Trophoblast cell (in vitro differentiated cells and primary cell): Measurements from ENCODE around the gene DIAPH1.
A peak's percentile ranks its signal among the peaks of the same experiment; 100 is the strongest.

Source experiments
- DNase-seq, 2 donors: peaks; one replicate each; pipeline ENCODE4 v3.0.0-alpha.2; 2016
- H2AFZ ChIP-seq: 2 replicates; pipeline ENCODE4 v1.6.1; 2013; ENCODE audit warnings: low read length, moderate library complexity, mild to moderate bottlenecking; ENCODE audit not compliant: insufficient read depth, poor library complexity
- H2AK5ac ChIP-seq: 2 replicates; pipeline ENCODE4 v1.6.1; 2013; ENCODE audit warnings: mild to moderate bottlenecking, low read length
- H2BK120ac ChIP-seq: 2 replicates; pipeline ENCODE4 v1.6.1; 2013; ENCODE audit warnings: low read length, mild to moderate bottlenecking, moderate library complexity; ENCODE audit not compliant: insufficient read depth, poor library complexity
- H2BK12ac ChIP-seq: 2 replicates; pipeline ENCODE4 v1.6.1; 2013; ENCODE audit warnings: mild to moderate bottlenecking, low read length, moderate library complexity
- H2BK5ac ChIP-seq: 2 replicates; pipeline ENCODE4 v1.6.1; 2013; ENCODE audit warnings: low read length, low read depth, moderate library complexity, mild to moderate bottlenecking; ENCODE audit not compliant: poor library complexity
- H3K14ac ChIP-seq: 2 replicates; pipeline ENCODE4 v1.6.1; 2013; ENCODE audit warnings: mild to moderate bottlenecking, low read length
- H3K18ac ChIP-seq: 2 replicates; pipeline ENCODE4 v1.6.1; 2013; ENCODE audit warnings: mild to moderate bottlenecking, low read length
- H3K23ac ChIP-seq: 2 replicates; pipeline ENCODE4 v1.6.1; 2013; ENCODE audit warnings: low read length
- H3K27ac ChIP-seq: 2 replicates; pipeline ENCODE4 v1.5.1; 2013; ENCODE audit warnings: low read depth, mild to moderate bottlenecking, inconsistent platforms, low read length, moderate library complexity
- H3K27me3 ChIP-seq: 2 replicates; pipeline ENCODE4 v1.6.1; 2013; ENCODE audit warnings: inconsistent platforms, mild to moderate bottlenecking, low read length, moderate library complexity; ENCODE audit not compliant: insufficient read depth
- H3K36me3 ChIP-seq, 2 experiments: 1 replicate in 1 of 2; 2 replicates in 1 of 2; pipeline ENCODE4 v1.6.1; 2013; ENCODE audit warnings: low read length in 2 of 2, mild to moderate bottlenecking in 2 of 2, moderate library complexity in 1 of 2; ENCODE audit not compliant: insufficient read depth in 2 of 2, control insufficient read depth in 1 of 2
- H3K4ac ChIP-seq: 2 replicates; pipeline ENCODE4 v1.6.1; 2013; ENCODE audit warnings: low read depth, mild to moderate bottlenecking, low read length, moderate library complexity
- H3K4me1 ChIP-seq, 2 experiments: 1 replicate in 1 of 2; 2 replicates in 1 of 2; pipeline ENCODE4 v1.6.1; 2013; ENCODE audit warnings: low read length in 2 of 2, mild to moderate bottlenecking in 2 of 2, moderate library complexity in 1 of 2; ENCODE audit not compliant: insufficient read depth in 2 of 2, control insufficient read depth in 1 of 2
- H3K4me2 ChIP-seq: 2 replicates; pipeline ENCODE4 v1.6.1; 2013; ENCODE audit warnings: inconsistent platforms, mild to moderate bottlenecking, low read length, moderate library complexity
- H3K4me3 ChIP-seq: 2 replicates; pipeline ENCODE4 v1.5.1; 2013; ENCODE audit warnings: mild to moderate bottlenecking, low read depth, low read length, inconsistent platforms
- H3K79me1 ChIP-seq: one replicate; pipeline ENCODE4 v1.6.1; 2013; ENCODE audit warnings: low read length
- H3K79me2 ChIP-seq: 2 replicates; pipeline ENCODE4 v1.6.1; 2013; ENCODE audit warnings: low read length, mild to moderate bottlenecking; ENCODE audit not compliant: control insufficient read depth, insufficient read depth, poor library complexity
- H3K9ac ChIP-seq: 2 replicates; pipeline ENCODE4 v1.6.1; 2013; ENCODE audit warnings: mild to moderate bottlenecking, low read length
- H3K9me3 ChIP-seq: 2 replicates; pipeline ENCODE4 v1.6.1; 2013; ENCODE audit warnings: low read depth, mild to moderate bottlenecking, control low read depth, inconsistent platforms, low read length; ENCODE audit not compliant: insufficient read depth
- H4K12ac ChIP-seq: 2 replicates; pipeline ENCODE4 v1.6.1; 2013; ENCODE audit warnings: low read depth, mild to moderate bottlenecking, low read length, moderate library complexity
- H4K8ac ChIP-seq: 2 replicates; pipeline ENCODE4 v1.6.1; 2013; ENCODE audit warnings: low read depth, mild to moderate bottlenecking, low read length, moderate library complexity
- H4K91ac ChIP-seq: one replicate; pipeline ENCODE4 v1.6.1; 2013; ENCODE audit warnings: low read depth, mild to moderate bottlenecking, low read length, moderate library complexity
- WGBS: extraction: QIAGEN DNeasy Blood & Tissue Kit; methylation state at CpG from one replicate; pipeline ENCODE4 v1.1.7; 2013; ENCODE audit warnings: missing lambda C conversion rate; ENCODE audit not compliant: insufficient read length, insufficient coverage; ENCODE audit errors: extremely low coverage; 5-methylcytosine and 5-hydroxymethylcytosine counted together

Gene DIAPH1

DNA sequence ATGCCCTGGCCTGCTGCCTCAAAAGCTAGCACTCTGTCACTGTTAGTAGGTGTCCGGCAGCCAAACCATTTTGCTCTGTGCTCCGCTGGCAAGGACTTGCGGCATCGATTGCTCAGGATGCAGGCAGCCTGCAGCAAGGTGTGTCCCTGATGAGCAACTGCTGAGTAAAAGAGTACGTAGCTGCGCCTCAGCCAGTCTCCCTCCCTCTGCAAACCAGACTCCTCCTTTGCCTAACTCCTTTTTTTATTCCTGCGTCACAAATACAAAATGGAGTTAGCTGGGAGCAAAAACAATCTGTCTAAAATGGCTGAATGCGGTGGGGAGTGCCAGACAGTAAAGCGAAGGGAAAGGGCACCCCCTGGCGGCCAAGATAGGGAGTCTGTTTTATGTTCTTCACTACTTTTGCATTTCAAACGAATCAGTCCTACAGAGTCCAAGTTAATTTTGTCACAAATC, 61.1 kb downstream of the DIAPH1 start:
- peak overlapping the region; percentile 4 for H3K14ac ChIP-seq
- H2BK5ac ChIP-seq, result no peak overlapping the region
- no peak overlapping the region for H3K4me3 ChIP-seq
- peak overlapping the region; percentile 25 for H4K8ac ChIP-seq
- no CpG with 5 or more reads among the region's 11 CpGs for WGBS
- no peak overlapping the region for H3K23ac ChIP-seq
- peaks cover 4 to 11% of the 10 kb centered on the region in 2 experiments for H3K4me1 ChIP-seq
- H3K27ac ChIP-seq, result peak overlapping the region; percentile 5
- no peaks in the 10 kb centered on the region for H3K9me3 ChIP-seq
- no peak overlapping the region for H2AK5ac ChIP-seq
- no peaks in the 10 kb centered on the region for H3K27me3 ChIP-seq
- H2BK12ac ChIP-seq, result no peak overlapping the region
- H3K79me1 ChIP-seq, result peaks cover 5% of the 10 kb centered on the region
- peak overlapping the region; percentile 6 for H3K18ac ChIP-seq
- H3K79me2 ChIP-seq, result no peaks in the 10 kb centered on the region
- H3K9ac ChIP-seq, result no peak overlapping the region
- DNase-seq, result peak; percentile 90 to 96
- peak overlapping the region; percentile 1 for H3K4ac ChIP-seq
- H3K4me2 ChIP-seq, result peak overlapping the region; percentile 6
- H4K91ac ChIP-seq, result peak overlapping the region; percentile 26
- peak overlapping the region; percentile 68 for H4K12ac ChIP-seq
- peak overlapping the region; percentile 7 for H2BK120ac ChIP-seq
- peak overlapping the region; percentile 13 for H2AFZ ChIP-seq
- H3K36me3 ChIP-seq, result peaks cover 13 to 18% of the 10 kb centered on the region in 2 experiments

- H3K23ac ChIP-seq, result no peak overlapping the region
- H3K4me2 ChIP-seq, result no peak overlapping the region
- H2AFZ ChIP-seq, result no peak overlapping the region
- no peak for DNase-seq
- no peak overlapping the region for H3K27ac ChIP-seq
- peaks cover 16% of the 10 kb centered on the region in 2 experiments for H3K36me3 ChIP-seq
- no peak overlapping the region for H3K4ac ChIP-seq
- no peaks in the 10 kb centered on the region for H3K79me1 ChIP-seq
- H4K8ac ChIP-seq, result no peak overlapping the region
- H3K4me3 ChIP-seq, result no peak overlapping the region
- no peak overlapping the region for H2BK5ac ChIP-seq
- H3K9me3 ChIP-seq, result peaks cover 3% of the 10 kb centered on the region
- no peak overlapping the region for H4K91ac ChIP-seq
- H3K4me1 ChIP-seq, result no peaks in the 10 kb centered on the region
- no peak overlapping the region for H3K9ac ChIP-seq
- H2BK12ac ChIP-seq, result no peak overlapping the region
- no peak overlapping the region for H2AK5ac ChIP-seq
- no CpG with 5 or more reads among the region's 5 CpGs for WGBS
- H3K27me3 ChIP-seq, result no peaks in the 10 kb centered on the region
- H4K12ac ChIP-seq, result no peak overlapping the region
- no peak overlapping the region for H3K14ac ChIP-seq
- peak overlapping the region; percentile 35 for H3K18ac ChIP-seq
- H2BK120ac ChIP-seq, result no peak overlapping the region
- H3K79me2 ChIP-seq, result no peaks in the 10 kb centered on the region
Measured at GRCh38 chr5:141547921-141548320, 70.9 kb downstream of the DIAPH1 start.

GRCh38 chr5:141547488-141547887, 71.3 kb downstream of the DIAPH1 start:
- Histone ChIP-seq H2AFZ (no peak overlapping the region), H3K14ac (no peak overlapping the region), H4K8ac (no peak overlapping the region), H3K23ac (no peak overlapping the region), H3K4me3 (no peak overlapping the region), H3K36me3 (peaks cover 13 to 14% of the 10 kb centered on the region in 2 experiments), H2BK12ac (no peak overlapping the region), H3K9ac (no peak overlapping the region), H3K9me3 (peaks cover 3% of the 10 kb centered on the region), H3K27me3 (no peaks in the 10 kb centered on the region), H3K4ac (no peak overlapping the region), H3K4me2 (no peak overlapping the region), H3K27ac (no peak overlapping the region), H3K4me1 (no peaks in the 10 kb centered on the region), H4K12ac (no peak overlapping the region), H2BK120ac (no peak overlapping the region), H3K79me2 (no peaks in the 10 kb centered on the region), H2AK5ac (no peak overlapping the region), H3K79me1 (no peaks in the 10 kb centered on the region), H2BK5ac (no peak overlapping the region), H3K18ac (no peak overlapping the region), H4K91ac (no peak overlapping the region)
- no CpG with 5 or more reads among the region's 1 CpG for WGBS
- no peak for DNase-seq

DNA sequence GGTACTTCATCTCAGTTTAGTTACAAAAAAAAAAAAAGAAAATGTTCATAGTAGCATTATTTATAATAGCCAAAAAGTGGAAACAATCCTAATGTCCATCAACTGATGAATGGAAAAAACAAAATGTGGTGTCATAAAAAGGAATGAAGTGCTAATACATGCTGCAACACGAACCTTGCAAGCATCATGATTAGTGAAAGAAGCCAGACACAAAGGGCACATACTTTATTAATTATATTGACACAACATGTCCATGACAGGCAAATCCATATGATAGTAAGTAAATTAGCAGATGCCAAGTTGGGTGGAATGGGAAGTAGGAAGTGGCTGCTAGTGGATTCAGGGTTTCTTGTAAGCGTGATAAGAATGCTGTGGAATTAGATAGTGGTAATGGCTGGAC, 75.7 kb downstream of the DIAPH1 start:
- Histone ChIP-seq H3K27me3 (no peaks in the 10 kb centered on the region), H4K8ac (no peak overlapping the region), H3K4ac (no peak overlapping the region), H2BK12ac (no peak overlapping the region), H3K9me3 (peaks cover 3% of the 10 kb centered on the region), H3K18ac (no peak overlapping the region), H3K27ac (no peak overlapping the region), H2BK120ac (no peak overlapping the region), H3K79me2 (no peaks in the 10 kb centered on the region), H2BK5ac (no peak overlapping the region), H3K36me3 (peaks cover 8 to 16% of the 10 kb centered on the region in 2 experiments), H3K4me3 (no peak overlapping the region), H4K91ac (no peak overlapping the region), H3K9ac (no peak overlapping the region), H4K12ac (no peak overlapping the region), H2AK5ac (no peak overlapping the region), H3K23ac (no peak overlapping the region), H3K79me1 (no peaks in the 10 kb centered on the region), H3K4me2 (no peak overlapping the region), H3K14ac (no peak overlapping the region), H3K4me1 (no peaks in the 10 kb centered on the region), H2AFZ (no peak overlapping the region)
- no peak for DNase-seq
- no CpG with 5 or more reads among the region's 2 CpGs for WGBS
